Measurements from ENCODE around the gene EML3.
"Not testable (repeated sequence)": the region's sequence is repeated elsewhere in the genome, so short reads cannot be mapped to it uniquely, and the experiment has no call there.

Gene EML3, protein sequence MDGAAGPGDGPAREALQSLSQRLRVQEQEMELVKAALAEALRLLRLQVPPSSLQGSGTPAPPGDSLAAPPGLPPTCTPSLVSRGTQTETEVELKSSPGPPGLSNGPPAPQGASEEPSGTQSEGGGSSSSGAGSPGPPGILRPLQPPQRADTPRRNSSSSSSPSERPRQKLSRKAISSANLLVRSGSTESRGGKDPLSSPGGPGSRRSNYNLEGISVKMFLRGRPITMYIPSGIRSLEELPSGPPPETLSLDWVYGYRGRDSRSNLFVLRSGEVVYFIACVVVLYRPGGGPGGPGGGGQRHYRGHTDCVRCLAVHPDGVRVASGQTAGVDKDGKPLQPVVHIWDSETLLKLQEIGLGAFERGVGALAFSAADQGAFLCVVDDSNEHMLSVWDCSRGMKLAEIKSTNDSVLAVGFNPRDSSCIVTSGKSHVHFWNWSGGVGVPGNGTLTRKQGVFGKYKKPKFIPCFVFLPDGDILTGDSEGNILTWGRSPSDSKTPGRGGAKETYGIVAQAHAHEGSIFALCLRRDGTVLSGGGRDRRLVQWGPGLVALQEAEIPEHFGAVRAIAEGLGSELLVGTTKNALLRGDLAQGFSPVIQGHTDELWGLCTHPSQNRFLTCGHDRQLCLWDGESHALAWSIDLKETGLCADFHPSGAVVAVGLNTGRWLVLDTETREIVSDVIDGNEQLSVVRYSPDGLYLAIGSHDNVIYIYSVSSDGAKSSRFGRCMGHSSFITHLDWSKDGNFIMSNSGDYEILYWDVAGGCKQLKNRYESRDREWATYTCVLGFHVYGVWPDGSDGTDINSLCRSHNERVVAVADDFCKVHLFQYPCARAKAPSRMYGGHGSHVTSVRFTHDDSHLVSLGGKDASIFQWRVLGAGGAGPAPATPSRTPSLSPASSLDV

DNA sequence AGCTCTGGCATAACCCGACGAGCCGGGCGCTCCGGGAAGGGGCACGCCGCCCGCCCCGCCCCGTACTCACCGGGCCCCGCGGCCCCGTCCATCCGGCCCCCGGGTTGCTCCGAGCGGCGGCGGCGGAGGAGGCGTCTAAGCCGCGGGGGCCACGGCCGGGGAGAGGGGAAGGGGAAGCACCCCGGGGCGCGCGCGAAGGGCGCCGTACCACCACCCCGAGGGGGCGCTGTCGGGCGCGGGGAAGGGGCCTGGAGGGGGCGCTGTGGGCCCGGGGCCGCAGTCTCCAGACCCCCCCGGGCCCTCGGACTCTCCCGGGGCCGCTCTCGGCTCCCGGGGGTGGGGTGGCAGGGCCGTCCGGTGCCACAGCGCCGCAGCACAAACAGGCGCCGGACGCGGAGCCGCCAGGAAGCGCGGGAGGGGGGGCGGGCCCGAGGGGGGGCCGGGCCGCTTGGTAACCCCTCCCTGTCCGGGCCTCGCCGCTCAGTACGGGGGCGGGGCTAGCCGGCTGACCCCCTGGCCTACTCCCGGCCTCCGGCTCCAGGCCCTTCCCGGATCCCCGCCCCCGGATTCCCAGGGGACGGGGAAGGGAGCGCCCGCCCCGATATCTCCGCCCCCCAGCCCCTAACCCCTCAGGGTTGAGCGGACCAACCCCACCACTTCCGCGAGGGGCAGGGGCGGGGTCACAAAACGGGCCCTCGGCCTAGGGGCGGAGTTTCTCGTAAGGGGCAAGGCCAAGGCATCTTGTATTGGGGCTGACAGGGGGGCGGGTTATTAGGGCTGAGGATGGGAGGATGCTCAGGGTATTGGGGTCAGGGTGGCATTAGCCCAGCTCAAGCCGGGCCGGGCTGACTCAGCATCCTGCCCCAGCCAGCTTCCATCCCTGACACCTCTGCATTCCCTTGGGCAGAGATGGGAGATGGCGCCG, at the start of gene EML3, which contains the start of gene ROM1:
TSS of gene EML3 (minus strand) at position 410 of the 925 bp plus-strand sequence. CDS start at position 92, 318 bp downstream.
TSS of gene ROM1 (plus strand) at position 892 of the 925 bp plus-strand sequence. CDS start at position 917, 25 bp downstream.
- DNase-seq (ENCODE audit: low read depth): peak; percentile 83

- no peak for DNase-seq (ENCODE audit: low read depth)
These were observed 44.3 kb upstream of the EML3 start for GRCh38 chr11:62656796-62657429.

DNA sequence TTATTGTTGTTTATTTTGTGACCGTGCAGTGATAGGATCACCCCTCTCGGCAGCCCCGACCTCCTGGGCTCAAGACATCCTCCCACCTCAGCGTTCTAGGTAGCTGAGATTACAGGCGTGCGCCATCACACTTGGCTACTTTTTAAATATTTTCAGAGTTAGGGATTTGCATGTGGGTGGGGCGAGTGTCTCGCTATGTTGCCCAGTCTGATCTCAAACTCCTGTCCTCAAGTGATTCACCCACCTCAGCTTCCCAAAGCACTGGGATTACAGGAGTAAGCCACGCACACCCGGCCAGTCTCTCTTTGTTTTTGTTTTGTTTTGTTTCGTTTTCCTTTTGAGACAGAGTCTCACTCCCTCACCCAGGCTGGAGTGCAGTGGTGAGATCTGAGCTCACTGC, 41.7 kb upstream of the EML3 start:
- DNase-seq (ENCODE audit: low read depth): no peak

DNA sequence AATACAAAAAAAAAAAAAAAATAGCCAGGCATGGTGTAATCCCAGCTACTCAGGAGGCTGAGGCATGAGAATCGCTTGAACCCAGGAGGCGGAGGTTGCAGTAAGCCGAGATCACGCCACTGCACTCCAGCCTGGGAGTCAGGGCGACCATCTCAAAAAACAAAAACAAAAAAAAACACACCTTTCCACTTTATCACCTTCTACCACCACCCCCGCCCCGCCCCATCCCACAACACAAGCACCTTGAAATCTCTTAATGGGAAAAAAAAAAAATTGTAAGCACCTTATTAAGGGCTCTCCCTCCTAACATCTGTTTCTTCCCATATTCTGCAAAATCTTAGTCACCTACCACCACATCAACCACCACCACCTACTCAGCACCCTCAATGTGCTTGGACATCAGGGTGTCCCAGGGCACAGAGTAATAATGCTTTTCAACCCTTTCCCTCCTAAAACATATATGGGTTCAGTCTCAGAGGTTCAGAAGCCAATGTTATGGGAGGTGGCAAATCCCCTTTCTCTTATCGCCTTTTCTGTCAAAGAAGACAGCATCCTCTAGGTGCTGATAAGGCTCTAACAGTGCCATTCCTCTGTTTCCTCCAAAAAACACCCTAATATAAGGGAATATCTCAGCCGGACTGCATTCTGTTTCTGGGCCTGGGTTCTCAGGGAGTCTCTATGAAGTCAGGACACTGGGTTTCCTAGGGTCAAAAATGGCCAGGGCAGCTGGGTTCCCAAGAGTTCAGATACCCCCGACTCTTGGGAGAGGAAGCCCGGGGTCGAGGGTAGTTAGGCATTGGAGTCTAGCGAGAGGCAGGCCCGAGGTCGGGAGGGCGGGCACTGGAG, 39.8 kb upstream of the EML3 start:
- no peak for DNase-seq (ENCODE audit: low read depth)

GRCh38 chr11:62650283-62650682, 37.7 kb upstream of the EML3 start:
- not testable (repeated sequence) for DNase-seq (ENCODE audit: low read depth)

- no peak for DNase-seq (ENCODE audit: low read depth)
These were observed 36.9 kb upstream of the EML3 start for GRCh38 chr11:62649486-62649885.

DNA sequence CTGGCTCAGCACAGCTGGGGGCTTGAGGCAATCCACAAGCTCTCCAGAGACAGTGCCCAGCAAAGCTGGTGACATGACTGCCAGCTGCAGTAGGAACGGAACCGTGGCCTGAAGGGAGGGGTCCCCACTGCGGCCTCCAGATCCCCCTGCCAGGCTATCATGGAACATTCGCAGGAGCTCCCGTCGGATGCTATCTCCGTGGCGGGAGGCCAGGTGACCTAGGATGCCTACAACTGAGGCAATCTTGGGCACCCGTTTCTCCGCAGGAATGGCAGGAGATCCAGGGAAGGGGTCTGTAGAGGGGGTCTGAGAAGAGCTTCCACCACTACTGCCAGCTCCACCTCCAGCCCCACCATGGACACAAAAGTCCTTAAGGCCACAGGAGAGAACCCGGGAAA, 36.4 kb upstream of the EML3 start:
- no peak for DNase-seq (ENCODE audit: low read depth)

DNA sequence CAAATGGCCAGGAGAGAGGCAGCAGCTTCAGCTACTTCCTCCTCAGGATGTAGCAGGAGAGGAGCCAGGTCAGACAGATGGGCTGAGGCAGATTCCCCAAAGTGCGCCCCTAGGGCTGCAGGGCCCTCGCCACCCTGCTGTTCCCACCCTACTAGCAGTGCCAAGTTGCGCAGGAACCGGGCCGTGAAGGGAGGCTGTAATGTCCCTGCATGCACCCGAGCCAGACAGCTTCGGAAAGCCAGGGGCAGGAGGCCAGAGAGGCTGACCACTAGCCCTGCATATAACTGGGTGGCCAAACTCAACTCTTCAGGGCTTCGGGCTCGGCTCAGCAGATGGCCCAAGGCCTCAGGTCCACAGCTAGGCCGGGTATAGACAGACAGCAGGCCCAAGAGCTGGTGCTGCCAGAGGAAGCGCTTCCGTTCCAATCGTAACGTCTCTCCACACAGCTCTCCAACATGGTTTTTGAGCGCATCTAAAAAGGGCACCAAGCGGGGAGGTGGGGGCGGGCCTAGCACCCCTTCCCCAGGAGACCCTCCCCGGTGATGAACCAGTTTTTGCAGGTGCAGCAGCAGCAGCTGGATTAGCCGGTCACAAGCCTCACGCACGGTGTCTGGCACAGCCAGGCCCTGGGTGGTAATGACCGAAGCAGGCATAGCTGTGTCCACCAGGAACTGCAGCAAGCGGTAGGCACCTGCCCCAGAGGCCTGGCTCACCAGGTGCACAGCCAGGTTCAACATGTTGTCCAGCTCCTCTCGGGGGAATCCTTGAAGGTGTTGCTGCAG, 35.8 kb upstream of the EML3 start:
- no peak for DNase-seq (ENCODE audit: low read depth)

DNA sequence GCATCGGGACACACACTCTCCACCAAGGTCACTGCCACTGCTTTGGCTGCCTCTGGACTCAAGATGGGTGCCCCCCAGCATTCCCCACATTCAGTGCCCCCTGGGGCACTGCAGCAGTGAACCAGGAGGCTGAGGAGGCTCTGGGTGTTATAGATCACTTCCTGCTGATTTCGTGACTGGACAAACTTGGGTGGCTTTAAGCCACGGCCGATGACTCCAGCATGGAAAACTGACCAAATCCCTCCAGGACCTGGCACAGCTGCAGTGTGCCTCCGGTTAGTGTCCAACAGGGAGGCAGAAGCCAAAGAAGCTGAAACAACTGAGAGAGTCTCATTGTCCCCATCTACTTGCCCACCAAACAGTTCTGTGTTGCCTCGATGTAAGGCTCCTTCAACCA, 35.0 kb upstream of the EML3 start:
- DNase-seq (ENCODE audit: low read depth): no peak

DNA sequence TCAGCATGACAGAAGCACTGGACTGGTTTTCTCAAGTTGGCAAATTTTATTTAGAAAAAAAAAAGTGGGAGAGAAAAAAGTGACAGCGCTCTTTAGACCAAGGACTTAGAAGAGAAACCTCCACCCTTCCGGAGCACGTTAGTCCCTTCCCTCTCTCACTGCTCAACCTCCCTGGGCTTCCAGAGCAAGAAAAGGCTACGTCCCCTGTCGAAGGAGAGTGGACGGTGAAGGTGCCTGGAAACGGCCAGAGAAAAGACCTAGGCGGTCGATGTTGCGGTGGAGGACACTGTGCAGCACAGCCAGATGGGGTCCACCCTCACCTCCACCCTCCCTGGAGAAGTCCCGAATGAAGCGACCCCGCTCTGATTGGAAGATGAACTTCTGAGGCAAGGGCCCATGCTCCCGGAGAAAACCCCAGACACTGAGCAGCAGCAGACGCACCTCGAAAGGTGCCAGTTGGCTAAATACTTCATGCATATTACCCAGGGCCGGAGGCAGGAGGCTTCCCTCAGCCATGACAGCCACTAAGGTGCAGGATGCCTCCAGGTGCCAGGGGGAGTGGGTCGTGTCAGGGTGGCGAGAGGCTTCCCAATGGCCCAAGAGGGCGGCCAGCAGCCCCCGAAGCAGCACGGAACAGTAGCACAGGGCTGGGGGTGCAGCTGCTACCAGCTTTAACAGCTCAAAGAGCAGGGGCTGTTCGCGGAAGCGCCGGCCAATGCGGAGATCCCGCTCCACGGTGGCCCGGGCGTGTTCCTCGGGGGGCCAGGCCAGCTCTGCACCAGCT, 34.4 kb upstream of the EML3 start:
- DNase-seq (ENCODE audit: low read depth): no peak

DNA sequence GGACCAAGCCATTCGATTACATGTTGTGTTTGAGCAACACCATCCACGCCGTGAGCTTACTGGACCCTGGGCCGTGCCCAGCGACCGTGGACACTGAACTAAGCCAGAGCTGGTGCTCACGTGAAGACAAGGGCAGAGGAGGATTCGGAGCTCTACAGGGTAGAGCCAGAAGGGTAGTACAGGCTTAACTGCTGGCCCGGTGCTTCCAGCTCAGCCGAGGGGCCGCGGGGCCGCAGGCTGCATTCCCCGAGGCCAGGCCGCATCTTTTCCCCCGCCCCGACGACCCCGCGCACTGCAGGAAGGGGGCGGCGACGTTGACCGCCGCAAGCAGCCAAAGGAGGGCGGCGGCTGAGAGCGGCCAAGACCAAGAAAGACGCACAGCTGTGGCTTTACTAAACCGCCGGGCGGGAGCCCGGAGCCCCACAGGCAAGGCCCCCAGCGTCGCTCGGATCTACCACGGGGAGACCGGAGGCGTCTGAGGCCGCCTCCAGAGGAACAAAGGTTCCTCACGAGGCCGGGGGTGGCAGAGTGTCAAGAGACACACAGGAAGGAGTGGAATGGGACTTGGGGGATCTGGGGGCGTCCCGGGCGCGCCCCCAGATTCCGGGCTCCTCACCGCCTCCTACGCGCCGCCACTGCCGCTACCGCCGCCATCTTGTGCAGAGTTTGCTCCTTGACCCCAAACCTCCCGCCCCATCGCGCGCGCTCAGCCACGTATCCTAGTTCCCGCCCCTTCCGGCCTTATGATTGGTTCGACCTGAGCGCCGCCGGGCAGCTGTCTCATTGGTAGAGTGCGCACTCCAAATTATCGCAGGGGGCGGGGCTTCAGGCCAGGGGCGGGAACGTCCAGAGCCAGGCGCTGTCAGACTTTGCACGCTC, 33.6 kb upstream of the EML3 start, which contains the start of gene GANAB:
TSS of gene GANAB (minus strand) at position 668 of the 879 bp plus-strand sequence. CDS start at position 654, 14 bp downstream.
- DNase-seq (ENCODE audit: low read depth): peak; percentile 99

- no peak for DNase-seq (ENCODE audit: low read depth)
These were observed 33.0 kb upstream of the EML3 start for GRCh38 chr11:62645671-62645945.

DNA sequence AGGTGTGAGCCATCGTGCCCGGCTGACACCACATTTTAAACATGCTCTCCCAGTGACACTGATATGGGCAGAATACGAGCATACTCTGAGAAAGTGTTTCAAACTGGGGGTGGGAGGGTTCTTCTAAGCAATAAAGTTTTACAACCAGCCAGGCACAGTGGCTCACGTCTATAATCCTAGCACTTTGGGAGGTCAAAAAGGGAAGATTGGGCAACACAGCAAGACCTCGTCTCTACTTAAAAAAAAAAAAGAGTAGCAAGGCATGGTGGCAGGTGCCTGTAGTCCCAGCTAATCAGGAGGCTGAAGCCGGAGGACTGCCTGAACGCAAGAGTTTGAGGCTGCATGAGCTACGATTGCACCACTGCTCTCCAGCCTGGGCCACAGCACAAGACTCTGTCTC, 31.6 kb upstream of the EML3 start:
- DNase-seq (ENCODE audit: low read depth): no peak

DNA sequence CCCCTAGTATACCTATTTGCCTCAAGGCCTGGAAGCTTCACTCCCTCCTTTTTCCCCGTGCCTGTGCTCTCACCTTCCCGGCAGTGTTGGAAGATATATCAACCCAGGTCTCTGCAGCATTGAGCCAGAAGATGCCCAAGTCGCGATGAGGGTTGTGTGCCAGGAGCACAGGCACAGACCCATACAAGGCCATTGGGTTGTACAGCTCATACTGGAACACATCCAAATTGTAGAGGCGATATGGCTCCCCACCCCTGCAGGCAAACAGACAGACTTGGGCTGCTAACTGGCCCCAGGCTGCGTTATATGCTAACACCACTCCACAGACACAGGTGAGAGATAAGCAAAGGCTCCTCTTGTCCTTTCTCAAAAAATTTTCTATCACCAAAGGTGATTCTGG, 19.9 kb upstream of the EML3 start:
- DNase-seq (ENCODE audit: low read depth): no peak

GRCh38 chr11:62627713-62628112, 15.1 kb upstream of the EML3 start:
- DNase-seq (ENCODE audit: low read depth): no peak

- DNase-seq (ENCODE audit: low read depth): no peak
These were observed 10.0 kb upstream of the EML3 start for GRCh38 chr11:62622476-62623089.

All from stimulated activated CD8-positive, alpha-beta memory T cell treated with anti-CD3 and anti-CD28 coated beads, Interleukin-4, amount 100 ng/mL, for 24 hours (primary cell).